Natural killer cell (primary cell): ENCODE results near the gene NSMCE1. TPM values are rescaled to one million over a fixed set of nuclear protein-coding genes. Genes with fewer than 3 reads are reported as not detected.
"Not testable (repeated sequence)": the region's sequence is repeated elsewhere in the genome, so short reads cannot be mapped to it uniquely, and the experiment has no call there.

Experiments used
- ATAC-seq, 3 donors: fragments of 150-1000 bp in 2 of 3; fragments of 200-7000 bp in 1 of 3; cut with Tn5 transposase; 1 replicate in 1 of 3; 2 replicates in 2 of 3; pipeline ENCODE4 v1.10.0; 2021; ENCODE audit warnings: mild to moderate bottlenecking in 2 of 3, moderate library complexity in 2 of 3
- DNase-seq, 2 donors: peaks; one replicate each; pipeline versions ENCODE4 v3.0.0 to v3.0.0-alpha.2; 2013 to 2021; ENCODE audit warnings: mixed read lengths in 1 of 2
- H3K27ac ChIP-seq: one replicate; pipeline ENCODE4 v1.5.1; 2013; ENCODE audit warnings: mild to moderate bottlenecking, low read length
- H3K27me3 ChIP-seq: one replicate; pipeline ENCODE4 v1.6.1; 2013; ENCODE audit warnings: low read length; ENCODE audit not compliant: control insufficient read depth, insufficient read depth
- H3K36me3 ChIP-seq: one replicate; pipeline ENCODE4 v1.6.1; 2013; ENCODE audit warnings: low read length; ENCODE audit not compliant: control insufficient read depth, insufficient read depth
- H3K4me1 ChIP-seq: one replicate; pipeline ENCODE4 v1.6.1; 2013; ENCODE audit warnings: low read length; ENCODE audit not compliant: control insufficient read depth, insufficient read depth
- H3K4me3 ChIP-seq: one replicate; pipeline ENCODE4 v1.5.1; 2013; ENCODE audit warnings: low read length
- H3K9me3 ChIP-seq: one replicate; pipeline ENCODE4 v1.6.1; 2013; ENCODE audit warnings: low read length; ENCODE audit not compliant: control insufficient read depth, insufficient read depth
- H3K27ac Mint-ChIP-seq, 2 donors: one replicate each; pipeline ENCODE4 v1.8.0; 2022; ENCODE audit warnings: mild to moderate bottlenecking in 2 of 2, mixed read lengths in 2 of 2, moderate library complexity in 1 of 2
- H3K27me3 Mint-ChIP-seq, 2 donors: one replicate each; pipeline ENCODE4 v1.8.0; 2022; ENCODE audit warnings: low read depth in 2 of 2, mixed read lengths in 2 of 2
- H3K36me3 Mint-ChIP-seq: one replicate; pipeline ENCODE4 v1.8.0; 2022; ENCODE audit warnings: mixed read lengths
- H3K4me1 Mint-ChIP-seq, 2 donors: one replicate each; pipeline ENCODE4 v1.8.0; 2022; ENCODE audit warnings: mixed read lengths in 2 of 2
- H3K4me3 Mint-ChIP-seq: one replicate; pipeline ENCODE4 v1.8.0; 2022; ENCODE audit warnings: mild to moderate bottlenecking, moderate library complexity, mixed read lengths
- H3K9me3 Mint-ChIP-seq, 2 donors: one replicate each; pipeline ENCODE4 v1.8.0; 2022; ENCODE audit warnings: mixed read lengths in 2 of 2
- CTCF ChIP-seq: fragments of 200-600 bp; IDR thresholded peaks from one replicate; pipeline ENCODE4 v1.8.0; 2022; ENCODE audit warnings: antibody characterized with exemption
- WGBS: methylation state at CpG from one replicate; pipeline ENCODE4 v1.1.7; 2013; ENCODE audit warnings: missing lambda C conversion rate; ENCODE audit not compliant: insufficient coverage; 5-methylcytosine and 5-hydroxymethylcytosine counted together
- intact Hi-C: fragments of 100-400 bp; cut with micrococcal nuclease; formaldehyde crosslinking; loops from one replicate; pipeline ENCODE4 v1.14.2; 2022
- total RNA-seq, 4 donors: library from RNA; stranded (reverse); fragments of 120-200 nt in 1 of 4; gene quantifications; one replicate each; pipeline versions ENCODE4 v1.2.3 to v1.2.4, GENCODE V29; 2013 to 2022

The NSMCE1 gene
- total RNA-seq, 3 donors from 2014 or later (not counting 1 experiment from before 2014, with no cell fraction given) = 29.4 to 42.7 (median 37.7) TPM

GRCh38 chr16:27291106-27291505 is 22.5 kb upstream of the NSMCE1 start:
- Histone ChIP-seq H3K27ac (no peak overlapping the region), H3K9me3 (no peaks in the 10 kb centered on the region), H3K4me3 (no peak overlapping the region), H3K4me1 (peaks cover 14% of the 10 kb centered on the region), H3K27me3 (no peaks in the 10 kb centered on the region), H3K36me3 (no peaks in the 10 kb centered on the region)
- Mint-ChIP-seq H3K9me3 (no peaks in the 10 kb centered on the region), H3K4me3 (no peak overlapping the region), H3K4me1 (peaks cover 3 to 12% of the 10 kb centered on the region in 2 donors), H3K27ac (no peak overlapping the region), H3K36me3 (no peaks in the 10 kb centered on the region), H3K27me3 (peaks cover 0 to 6% of the 10 kb centered on the region in 2 donors)
- WGBS = 94% methylated on average over 5 of the region's 5 CpGs
- intact Hi-C loops = no loop called here
- no peak for ATAC-seq
- no peak for TF ChIP-seq CTCF
- DNase-seq = no peak

GRCh38 chr16:27290562-27290961 is 22.0 kb upstream of the NSMCE1 start:
- peaks cover 0 to 7% of the 10 kb centered on the region in 2 donors for H3K4me1 Mint-ChIP-seq
- no peak overlapping the region for H3K4me3 Mint-ChIP-seq
- no peaks in the 10 kb centered on the region for H3K36me3 ChIP-seq
- ATAC-seq = no peak
- TF ChIP-seq CTCF = no peak
- no peaks in the 10 kb centered on the region for H3K9me3 Mint-ChIP-seq
- no peaks in the 10 kb centered on the region for H3K9me3 ChIP-seq
- H3K27ac Mint-ChIP-seq = no peak overlapping the region
- DNase-seq = no peak
- no peak overlapping the region for H3K27ac ChIP-seq
- no peaks in the 10 kb centered on the region for H3K36me3 Mint-ChIP-seq
- H3K4me3 ChIP-seq = no peak overlapping the region
- H3K4me1 ChIP-seq = peaks cover 14% of the 10 kb centered on the region
- no peaks in the 10 kb centered on the region for H3K27me3 ChIP-seq
- intact Hi-C loops = no loop called here
- peaks cover 0 to 6% of the 10 kb centered on the region in 2 donors for H3K27me3 Mint-ChIP-seq

- intact Hi-C loops = no loop called here
- no peaks in the 10 kb centered on the region for H3K27me3 ChIP-seq
- WGBS = 83% methylated on average over 4 of the region's 6 CpGs
- H3K4me1 ChIP-seq = peaks cover 13% of the 10 kb centered on the region
- no peak overlapping the region for H3K4me3 ChIP-seq
- no peak overlapping the region for H3K27ac Mint-ChIP-seq
- H3K9me3 ChIP-seq = no peaks in the 10 kb centered on the region
- no peak for TF ChIP-seq CTCF
- H3K4me3 Mint-ChIP-seq = no peak overlapping the region
- peaks cover 0 to 6% of the 10 kb centered on the region in 2 donors for H3K27me3 Mint-ChIP-seq
- H3K27ac ChIP-seq = no peak overlapping the region
- H3K9me3 Mint-ChIP-seq = no peaks in the 10 kb centered on the region
- ATAC-seq (no peak), DNase-seq (peak in 1 of 2 donors; percentile 30)
- no peaks in the 10 kb centered on the region for H3K36me3 Mint-ChIP-seq
- no peaks in the 10 kb centered on the region for H3K36me3 ChIP-seq
- peaks cover 0 to 7% of the 10 kb centered on the region in 2 donors for H3K4me1 Mint-ChIP-seq
Measured at GRCh38 chr16:27289669-27290068, 21.1 kb upstream of the NSMCE1 start.

GRCh38 chr16:27288313-27288712 is 19.7 kb upstream of the NSMCE1 start:
- H3K4me1 ChIP-seq = peaks cover 13% of the 10 kb centered on the region
- not testable (repeated sequence) for DNase-seq

More at GRCh38 chr16:27288313-27288712, 19.7 kb upstream of the NSMCE1 start:
- H3K27ac ChIP-seq, H3K27ac Mint-ChIP-seq, intact Hi-C loops, H3K27me3 Mint-ChIP-seq, H3K27me3 ChIP-seq, H3K36me3 ChIP-seq, H3K36me3 Mint-ChIP-seq, H3K9me3 Mint-ChIP-seq, ATAC-seq, H3K4me1 Mint-ChIP-seq, H3K9me3 ChIP-seq, H3K4me3 Mint-ChIP-seq, H3K4me3 ChIP-seq: not testable (repeated sequence)
- 91% methylated on average over 5 of the region's 6 CpGs for WGBS
